SJSA1 (cell line): ENCODE results near the gene OSBPL8. TPM values are rescaled to one million over a fixed set of nuclear protein-coding genes. Genes with fewer than 3 reads are reported as not detected.

Experiments
- DNase-seq, 2 experiments: peaks; one replicate each; pipeline ENCODE4 v3.0.0-alpha.2; 2015 to 2020; ENCODE audit warnings: low spot score in 2 of 2, low read depth in 1 of 2
- H3K27ac ChIP-seq: fragments of 250-450 bp; sonication (Bioruptor Pico); 2 replicates; pipeline ENCODE4 v1.5.1; 2020; ENCODE audit warnings: mild to moderate bottlenecking, moderate library complexity
- H3K27me3 ChIP-seq: fragments of 250-450 bp; sonication (Bioruptor Pico); replicated peaks from 2 replicates; pipeline ENCODE4 v1.5.1; 2020; ENCODE audit warnings: mild to moderate bottlenecking, moderate library complexity
- H3K36me3 ChIP-seq: fragments of 250-450 bp; sonication (Bioruptor Pico); 2 replicates; pipeline ENCODE4 v1.5.1; 2020; ENCODE audit warnings: mild to moderate bottlenecking
- H3K4me1 ChIP-seq: fragments of 250-450 bp; sonication (Bioruptor Pico); replicated peaks from 2 replicates; pipeline ENCODE4 v1.6.1; 2021; ENCODE audit warnings: mild to moderate bottlenecking
- H3K4me3 ChIP-seq: fragments of 250-450 bp; sonication (Bioruptor Pico); 2 replicates; pipeline ENCODE4 v1.5.1; 2020; ENCODE audit warnings: mild to moderate bottlenecking
- H3K9me3 ChIP-seq: fragments of 250-450 bp; sonication (Bioruptor Pico); replicated peaks from 2 replicates; pipeline ENCODE4 v1.5.1; 2020; ENCODE audit warnings: mild to moderate bottlenecking
- total RNA-seq: library from RNA; depleted of rRNA; stranded (reverse); fragments of >200 nt; shearing (Covaris generic); gene quantifications from 2 replicates; pipeline ENCODE4 v1.2.3, GENCODE V29; 2014; rRNA removed

Gene OSBPL8
- total RNA-seq, 1 experiment from 2014 or later = 55.6 TPM

DNA sequence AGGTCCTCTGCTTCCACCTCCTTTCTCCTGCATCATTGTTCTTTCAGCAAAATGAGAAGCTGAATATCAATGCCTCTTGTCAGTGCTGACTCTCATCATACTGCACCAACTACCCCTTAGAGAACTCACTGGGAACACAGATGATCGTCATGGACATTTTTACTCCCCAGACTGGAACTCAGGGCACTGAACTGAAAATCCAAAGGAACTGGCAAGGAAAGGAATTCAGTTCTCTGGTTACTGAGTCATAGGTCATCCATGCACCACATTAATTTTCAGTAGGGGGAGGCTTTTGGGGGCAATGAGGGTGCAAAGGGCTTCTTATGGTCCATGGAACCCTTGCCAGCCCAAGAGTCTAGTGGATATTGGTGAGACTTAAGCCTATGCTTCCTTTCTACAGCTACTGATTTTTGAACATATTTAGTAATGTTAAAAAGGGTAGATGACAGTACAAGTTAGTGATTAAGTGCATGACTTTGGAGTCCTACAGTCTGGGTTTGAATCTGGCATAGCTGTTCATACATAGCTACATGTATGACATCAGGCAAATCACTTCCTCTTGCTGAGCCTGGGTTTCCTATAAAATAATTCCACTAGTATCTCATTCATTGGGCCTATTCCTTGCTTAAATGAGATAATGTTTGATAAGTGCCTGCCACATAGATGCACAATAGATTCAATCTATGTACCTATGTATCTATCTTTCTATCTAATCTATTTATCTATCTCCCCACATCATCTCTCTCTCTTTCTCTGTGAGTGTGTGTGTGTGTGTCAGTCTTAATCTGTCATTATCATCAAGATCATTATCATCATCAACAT, 240.6 kb downstream of the OSBPL8 start:
- no peaks in the 10 kb centered on the region for H3K9me3 ChIP-seq
- H3K36me3 ChIP-seq = no peaks in the 10 kb centered on the region
- H3K27ac ChIP-seq = no peak overlapping the region
- no peak overlapping the region for H3K4me3 ChIP-seq
- no peak for DNase-seq
- H3K4me1 ChIP-seq = peaks cover 15% of the 10 kb centered on the region
- H3K27me3 ChIP-seq = no peaks in the 10 kb centered on the region

GRCh38 chr12:76317976-76318375, 241.6 kb downstream of the OSBPL8 start:
- H3K27ac ChIP-seq = no peak overlapping the region
- no peak for DNase-seq
- H3K4me3 ChIP-seq = no peak overlapping the region
- peaks cover 20% of the 10 kb centered on the region for H3K4me1 ChIP-seq
- no peaks in the 10 kb centered on the region for H3K9me3 ChIP-seq
- H3K36me3 ChIP-seq = no peaks in the 10 kb centered on the region
- H3K27me3 ChIP-seq = no peaks in the 10 kb centered on the region

DNA sequence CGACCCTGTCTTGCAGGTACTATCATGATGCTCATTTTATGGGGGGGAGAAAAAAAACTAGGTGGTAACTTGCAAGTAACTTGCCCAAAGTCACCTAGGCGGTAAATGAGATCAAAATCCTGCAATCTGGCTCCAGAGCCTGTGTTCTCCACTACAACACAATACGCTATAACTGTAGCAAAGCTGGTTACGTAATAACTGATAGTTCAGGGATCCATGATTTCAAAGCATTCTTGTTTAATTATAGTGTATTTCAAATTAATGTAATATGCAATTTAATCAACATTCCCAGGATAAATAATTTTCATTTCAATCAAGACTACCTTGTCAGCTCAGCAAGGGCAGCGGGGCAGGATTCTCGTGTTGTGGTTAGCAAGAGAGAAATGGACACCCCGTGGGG, 243.1 kb downstream of the OSBPL8 start:
- Histone ChIP-seq H3K27ac (no peak overlapping the region), H3K36me3 (no peaks in the 10 kb centered on the region), H3K9me3 (no peaks in the 10 kb centered on the region), H3K27me3 (no peaks in the 10 kb centered on the region), H3K4me1 (peaks cover 34% of the 10 kb centered on the region), H3K4me3 (no peak overlapping the region)
- DNase-seq = no peak

GRCh38 chr12:76313299-76313698, 246.3 kb downstream of the OSBPL8 start:
- Histone ChIP-seq H3K27me3 (no peaks in the 10 kb centered on the region), H3K27ac (no peak overlapping the region), H3K4me3 (no peak overlapping the region), H3K9me3 (no peaks in the 10 kb centered on the region), H3K36me3 (no peaks in the 10 kb centered on the region), H3K4me1 (peaks cover 40% of the 10 kb centered on the region)
- no peak for DNase-seq

- Histone ChIP-seq H3K27ac (peak overlapping the region; percentile 87), H3K36me3 (no peaks in the 10 kb centered on the region), H3K9me3 (no peaks in the 10 kb centered on the region), H3K4me1 (peaks cover 38% of the 10 kb centered on the region), H3K27me3 (no peaks in the 10 kb centered on the region), H3K4me3 (no peak overlapping the region)
- peak; percentile 61 to 67 for DNase-seq
These were observed 247.3 kb downstream of the OSBPL8 start for GRCh38 chr12:76312315-76312714.

GRCh38 chr12:76311796-76312195, 247.8 kb downstream of the OSBPL8 start:
- no peaks in the 10 kb centered on the region for H3K9me3 ChIP-seq
- H3K4me3 ChIP-seq = no peak overlapping the region
- H3K4me1 ChIP-seq = peaks cover 38% of the 10 kb centered on the region
- DNase-seq = peak in 1 of 2 experiments; percentile 75
- no peaks in the 10 kb centered on the region for H3K36me3 ChIP-seq
- peak overlapping the region; percentile 87 for H3K27ac ChIP-seq
- H3K27me3 ChIP-seq = no peaks in the 10 kb centered on the region

GRCh38 chr12:76310110-76310509, 249.5 kb downstream of the OSBPL8 start:
- DNase-seq = peak; percentile 40 to 48
- Histone ChIP-seq H3K4me3 (no peak overlapping the region), H3K27me3 (no peaks in the 10 kb centered on the region), H3K36me3 (no peaks in the 10 kb centered on the region), H3K9me3 (no peaks in the 10 kb centered on the region), H3K27ac (peak overlapping the region; percentile 29; the same call in 1 of the 2 replicates), H3K4me1 (peaks cover 38% of the 10 kb centered on the region)

- no peak overlapping the region for H3K4me3 ChIP-seq
- H3K9me3 ChIP-seq = no peaks in the 10 kb centered on the region
- no peaks in the 10 kb centered on the region for H3K36me3 ChIP-seq
- H3K4me1 ChIP-seq = peaks cover 38% of the 10 kb centered on the region
- H3K27me3 ChIP-seq = no peaks in the 10 kb centered on the region
- no peak overlapping the region for H3K27ac ChIP-seq
- DNase-seq = no peak
These were observed 250.7 kb downstream of the OSBPL8 start for GRCh38 chr12:76308866-76309265.

GRCh38 chr12:76307083-76307482, 252.5 kb downstream of the OSBPL8 start:
- Histone ChIP-seq H3K27me3 (no peaks in the 10 kb centered on the region), H3K36me3 (no peaks in the 10 kb centered on the region)

DNA sequence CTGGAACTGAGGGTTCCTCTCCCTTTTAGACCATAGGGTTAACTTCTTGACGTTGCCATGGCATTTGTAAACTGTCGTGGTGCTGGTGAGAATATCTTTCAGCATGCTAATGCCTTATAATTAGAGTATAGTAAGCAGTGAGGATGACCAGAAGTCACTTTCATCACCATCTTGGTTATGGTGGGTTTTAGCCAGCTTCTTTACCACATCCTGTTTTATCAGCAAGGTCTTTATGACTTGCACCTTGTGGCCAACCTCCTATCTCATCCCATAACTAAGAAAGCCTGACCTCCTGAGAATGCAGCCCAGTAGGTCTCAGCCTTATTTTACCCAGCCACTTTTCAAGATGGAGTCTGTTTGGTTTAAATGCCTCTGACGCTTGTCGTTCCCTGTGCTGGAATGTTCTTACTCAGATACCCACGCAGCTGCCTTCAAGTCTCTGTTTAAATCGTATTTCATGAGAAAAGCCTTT, 255.5 kb downstream of the OSBPL8 start:
- DNase-seq = no peak
- Histone ChIP-seq H3K27me3 (no peaks in the 10 kb centered on the region), H3K9me3 (no peaks in the 10 kb centered on the region), H3K27ac (no peak overlapping the region), H3K36me3 (0 out of 2 replicates have a peak, but pooled peaks cover 4% of the 10 kb centered on the region), H3K4me1 (peaks cover 17% of the 10 kb centered on the region), H3K4me3 (no peak overlapping the region)

More at GRCh38 chr12:76307083-76307482, 252.5 kb downstream of the OSBPL8 start:
- no peak for DNase-seq
- H3K9me3 ChIP-seq = no peaks in the 10 kb centered on the region
- H3K27ac ChIP-seq = no peak overlapping the region
- peaks cover 28% of the 10 kb centered on the region for H3K4me1 ChIP-seq
- no peak overlapping the region for H3K4me3 ChIP-seq

DNA sequence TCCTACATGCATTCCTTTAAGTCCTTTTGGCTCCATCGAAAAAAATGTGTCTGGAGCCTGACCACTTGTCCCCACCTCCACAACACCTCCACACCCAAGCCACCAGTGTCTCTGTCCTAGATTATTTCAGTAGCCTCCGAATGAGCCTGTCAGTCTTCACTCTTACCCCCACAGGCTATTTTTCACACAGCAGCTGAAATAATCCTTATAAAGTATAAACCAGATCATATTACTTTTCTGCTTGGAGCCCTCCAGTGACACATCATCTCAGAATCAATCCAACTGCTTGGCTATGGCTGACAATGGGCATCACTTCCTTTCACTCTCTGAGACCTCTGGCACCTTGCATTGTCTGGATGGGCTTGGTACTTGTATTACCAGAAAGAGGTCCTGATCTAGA, 256.2 kb downstream of the OSBPL8 start:
- no peaks in the 10 kb centered on the region for H3K9me3 ChIP-seq
- H3K27ac ChIP-seq = no peak overlapping the region
- H3K27me3 ChIP-seq = no peaks in the 10 kb centered on the region
- no peak overlapping the region for H3K4me3 ChIP-seq
- no peak for DNase-seq
- H3K4me1 ChIP-seq = peaks cover 17% of the 10 kb centered on the region
- 0 out of 2 replicates have a peak, but pooled peaks cover 4% of the 10 kb centered on the region for H3K36me3 ChIP-seq

Other genes starting within 250 kb of the OSBPL8 start
- 9.7 and 17.3 TPM in 2 replicates for gene BBS10, start 211.4 kb downstream of the OSBPL8 start, total RNA-seq
- gene ZDHHC17, start 204.3 kb upstream of the OSBPL8 start, total RNA-seq = 20.9 and 22.2 TPM in 2 replicates